HG02884 (cell line): Measurements from ENCODE around the gene PLCG1.
A peak's percentile ranks its signal among the peaks of the same experiment; 100 is the strongest.

ENCODE experiments used
- ATAC-seq: cut with Tn5 transposase; IDR thresholded peaks from one replicate; pipeline ENCODE4 v1.9.1; 2021; ENCODE audit warnings: mild to moderate bottlenecking, moderate library complexity; ENCODE audit not compliant: unreplicated experiment

The PLCG1 gene

GRCh38 chr20:41141153-41141815 lies 3.9 kb downstream of the PLCG1 start:
- ATAC-seq, result no peak

GRCh38 chr20:41142245-41142644 lies 4.9 kb downstream of the PLCG1 start:
- ATAC-seq, result no peak

DNA sequence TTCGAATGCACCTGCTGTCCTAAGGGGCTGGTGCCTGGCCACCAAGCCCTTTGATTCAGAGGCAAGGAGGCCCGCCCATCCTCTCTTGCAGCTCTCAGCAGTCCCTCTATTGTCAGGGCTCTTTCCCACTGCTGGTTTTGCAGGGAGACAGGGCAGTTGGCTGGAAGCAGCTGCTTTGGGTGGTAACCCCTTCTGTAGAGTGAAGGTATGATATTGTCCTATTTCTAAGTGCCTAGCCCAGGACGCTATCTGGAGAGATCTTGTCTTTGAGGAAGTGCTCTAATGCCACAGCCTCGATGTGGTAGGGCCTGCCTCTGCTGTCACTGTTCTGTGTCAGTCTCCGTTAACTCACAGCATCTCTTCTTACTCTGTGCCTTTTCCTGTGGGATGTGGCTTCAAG lies 5.6 kb downstream of the PLCG1 start:
- no peak for ATAC-seq

DNA sequence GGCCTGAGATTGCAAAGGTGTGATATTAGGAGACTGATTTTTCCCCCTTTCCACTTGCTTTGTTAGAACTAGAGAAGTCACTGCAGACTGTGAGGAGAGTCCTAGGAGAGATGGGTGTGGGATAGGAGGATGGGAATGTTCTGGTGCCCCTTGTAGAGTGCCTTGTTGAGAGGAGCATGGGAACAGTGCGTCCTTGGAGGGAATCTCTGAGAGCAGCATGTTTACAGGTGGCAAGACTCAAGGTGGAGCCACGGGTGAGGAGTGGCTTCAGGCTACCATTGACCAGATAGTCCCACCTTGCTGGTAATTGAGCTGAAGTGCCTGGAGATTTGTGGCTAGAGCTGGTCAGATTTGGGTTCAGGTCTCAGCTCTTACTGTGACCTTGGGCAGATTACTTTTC lies 6.0 kb downstream of the PLCG1 start:
- no peak for ATAC-seq

DNA sequence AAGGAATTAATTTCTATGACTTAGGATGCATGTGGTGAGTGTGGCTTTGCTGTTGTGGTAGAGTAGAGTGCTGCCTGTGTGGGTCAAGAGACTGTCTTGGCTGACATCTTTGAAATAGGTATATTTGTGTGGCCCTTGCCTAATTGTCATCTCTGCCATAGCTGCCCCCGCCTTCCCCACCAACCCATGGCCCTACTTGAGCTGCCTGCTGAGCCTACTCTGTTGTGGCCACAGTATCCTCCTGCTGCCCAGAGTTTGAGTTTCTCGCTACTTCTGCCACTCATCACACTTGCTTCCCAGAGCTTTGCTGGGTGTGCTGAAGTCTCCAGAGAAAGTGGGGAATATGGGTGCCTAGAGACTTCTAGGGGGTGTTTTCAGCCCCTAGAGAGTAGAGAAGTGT lies 8.0 kb downstream of the PLCG1 start:
- no peak for ATAC-seq

DNA sequence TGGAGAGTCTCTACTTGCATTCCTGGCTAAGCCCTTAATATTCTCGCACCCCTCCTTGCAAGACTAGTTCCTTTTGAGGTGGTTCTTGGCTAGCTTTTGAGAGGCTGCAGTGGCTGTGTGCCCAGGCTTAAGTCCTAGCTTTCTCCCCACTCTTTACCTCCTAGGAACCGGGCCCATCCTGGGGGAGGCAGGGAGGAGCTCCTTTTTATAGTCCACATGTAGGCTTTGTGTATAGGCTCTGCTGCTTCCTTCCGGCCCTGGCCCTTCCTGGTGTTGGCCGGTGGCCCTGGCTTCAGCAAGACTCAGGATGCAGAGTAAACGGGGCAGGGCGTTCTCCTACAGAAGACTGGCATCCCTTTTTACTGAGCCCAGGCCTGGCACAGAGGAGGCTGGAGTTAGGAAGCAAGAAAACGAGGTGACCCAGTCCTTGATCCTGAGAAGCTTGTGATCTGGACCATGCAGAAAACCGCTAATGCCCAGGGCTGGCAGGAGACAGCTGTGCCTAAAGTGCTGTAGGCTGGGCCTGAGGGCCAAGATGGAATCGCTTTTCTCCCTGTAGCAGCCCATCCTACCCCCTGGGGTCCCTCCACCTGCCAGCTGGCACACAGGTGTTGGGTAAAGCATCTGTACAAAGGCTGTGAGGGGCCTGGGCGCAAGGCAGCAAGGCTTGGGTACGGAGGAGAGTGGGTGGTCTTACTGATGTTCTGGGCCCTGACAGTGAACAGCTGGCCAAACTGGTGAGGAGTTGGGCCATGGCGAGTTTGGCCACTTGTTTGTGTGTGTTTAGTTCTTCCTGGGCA lies 8.7 kb downstream of the PLCG1 start:
- no peak for ATAC-seq

GRCh38 chr20:41147767-41148191 lies 10.4 kb downstream of the PLCG1 start:
- ATAC-seq, result no peak

DNA sequence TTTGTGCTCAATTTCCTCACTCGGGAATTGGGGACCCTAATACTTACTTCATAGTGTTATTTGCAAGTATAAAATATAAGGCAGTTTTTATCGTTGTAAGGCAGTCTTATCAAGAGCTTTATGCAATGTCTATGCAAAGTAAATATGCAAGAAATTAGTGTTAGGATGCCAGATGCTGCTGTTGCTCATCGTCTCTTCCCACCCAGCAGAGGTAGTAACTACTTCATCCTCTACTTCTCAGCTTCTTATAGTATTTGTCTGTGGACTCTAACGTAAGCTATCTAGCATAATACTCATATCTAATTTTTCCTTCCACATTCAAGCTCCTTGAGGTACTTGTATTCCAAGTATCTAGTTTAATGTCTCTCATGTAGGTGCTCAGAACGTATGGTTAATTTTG lies 11.6 kb downstream of the PLCG1 start:
- no peak for ATAC-seq

DNA sequence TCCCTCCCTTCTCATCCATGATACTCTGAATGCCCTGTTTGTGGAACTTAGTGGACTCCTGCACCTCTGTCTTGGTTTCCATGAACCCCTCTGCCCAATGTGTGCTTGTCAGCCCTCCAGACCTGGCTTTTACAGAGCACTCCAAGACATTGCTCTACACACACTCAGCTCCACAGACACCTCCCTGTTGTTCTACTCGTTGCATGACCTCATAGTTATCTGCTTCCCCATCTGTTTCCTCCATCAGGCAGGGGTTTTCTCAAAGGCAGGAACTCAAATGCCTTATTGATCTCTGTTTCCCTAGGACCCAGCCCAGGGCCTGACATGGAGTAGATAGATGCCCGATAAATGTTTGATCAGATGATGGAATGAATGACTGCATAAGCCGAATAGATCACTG lies 13.3 kb downstream of the PLCG1 start:
- peak; percentile 58 for ATAC-seq

DNA sequence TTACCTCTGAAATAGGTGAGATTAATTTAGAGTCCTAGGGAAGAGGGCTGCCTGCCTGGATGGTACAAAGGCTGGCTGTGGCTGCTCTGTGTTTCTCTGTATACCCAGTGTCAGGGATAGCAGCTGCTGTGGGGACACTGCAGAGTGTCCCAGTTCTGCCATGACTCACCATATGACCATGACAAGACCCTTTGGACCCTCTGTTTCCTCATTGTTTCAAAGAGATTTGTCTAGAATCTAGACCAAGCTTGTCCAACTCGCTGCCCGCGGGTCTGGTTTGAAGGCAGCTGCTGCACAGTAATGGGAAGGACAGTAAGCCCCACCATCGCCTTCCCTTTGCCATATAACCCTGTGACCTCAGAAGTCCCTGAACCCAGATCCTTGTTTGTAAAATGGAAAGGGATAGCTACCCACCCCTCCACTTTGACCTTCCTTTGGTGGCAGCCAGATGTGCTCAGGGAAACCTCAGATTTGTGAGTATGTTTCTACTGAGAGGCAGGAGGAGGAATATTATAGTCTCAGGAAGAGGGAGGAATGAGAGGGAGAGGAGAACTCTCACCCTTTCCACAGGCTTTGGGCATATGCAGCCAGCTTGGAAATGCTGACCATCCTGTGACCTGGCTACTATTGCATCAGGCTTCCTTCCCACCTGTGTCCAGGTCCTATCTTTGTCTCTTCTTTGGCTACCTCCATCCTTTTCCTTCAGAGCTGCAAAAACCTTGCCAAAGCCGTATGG lies 14.0 kb downstream of the PLCG1 start:
- ATAC-seq, result no peak

DNA sequence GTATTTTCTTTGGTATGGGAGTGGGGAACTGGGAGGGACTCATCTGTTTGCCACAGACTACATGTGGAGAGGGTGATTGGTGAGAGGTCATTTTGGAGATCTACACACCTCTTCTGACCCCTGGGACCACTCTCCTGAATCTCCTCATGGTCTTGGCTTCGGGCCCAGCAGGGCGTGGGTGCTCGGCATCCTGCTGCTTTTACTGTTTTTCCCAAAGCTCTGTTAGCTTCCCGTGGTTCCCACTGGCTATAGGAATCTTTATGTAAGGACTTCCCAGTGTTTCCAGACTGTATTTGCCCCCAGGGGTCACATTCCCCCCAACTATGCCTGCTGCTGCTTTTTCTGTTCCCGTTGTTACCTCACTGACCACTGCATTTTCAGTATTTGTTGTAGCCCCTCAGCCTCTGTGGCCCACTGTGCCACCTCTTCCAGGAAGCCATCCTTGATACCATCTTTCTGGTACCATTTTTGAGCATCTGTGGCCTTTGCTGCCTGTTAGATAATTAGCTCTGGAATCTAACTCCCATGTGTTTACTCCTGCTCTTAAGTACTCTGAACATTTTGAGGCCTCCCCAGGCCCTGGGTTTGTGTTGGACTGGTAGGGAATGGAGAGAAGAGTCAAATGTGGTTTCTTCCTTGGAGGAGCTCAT lies 14.9 kb downstream of the PLCG1 start:
- ATAC-seq, result no peak

GRCh38 chr20:41154436-41155176 lies 17.3 kb downstream of the PLCG1 start:
- ATAC-seq, result no peak

DNA sequence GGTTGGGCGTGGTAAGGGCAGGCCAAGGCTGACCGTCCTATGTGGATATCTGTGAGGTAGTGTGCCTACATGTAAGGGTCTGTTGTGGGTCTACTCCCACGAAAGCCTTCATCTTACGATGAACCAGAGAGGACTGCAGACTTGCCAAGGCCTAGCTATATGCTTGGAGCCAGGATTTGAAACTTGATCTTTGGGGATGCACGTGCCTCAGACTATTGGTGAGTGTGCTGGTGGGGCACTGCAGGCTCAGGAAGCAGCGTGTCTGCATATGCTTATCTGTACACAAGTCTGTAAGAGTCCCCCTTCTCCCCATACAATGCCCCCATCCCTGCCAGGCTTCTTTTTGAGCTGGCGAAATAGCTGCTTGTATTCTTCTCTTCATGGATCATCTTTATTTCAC lies 17.9 kb downstream of the PLCG1 start:
- ATAC-seq, result no peak

DNA sequence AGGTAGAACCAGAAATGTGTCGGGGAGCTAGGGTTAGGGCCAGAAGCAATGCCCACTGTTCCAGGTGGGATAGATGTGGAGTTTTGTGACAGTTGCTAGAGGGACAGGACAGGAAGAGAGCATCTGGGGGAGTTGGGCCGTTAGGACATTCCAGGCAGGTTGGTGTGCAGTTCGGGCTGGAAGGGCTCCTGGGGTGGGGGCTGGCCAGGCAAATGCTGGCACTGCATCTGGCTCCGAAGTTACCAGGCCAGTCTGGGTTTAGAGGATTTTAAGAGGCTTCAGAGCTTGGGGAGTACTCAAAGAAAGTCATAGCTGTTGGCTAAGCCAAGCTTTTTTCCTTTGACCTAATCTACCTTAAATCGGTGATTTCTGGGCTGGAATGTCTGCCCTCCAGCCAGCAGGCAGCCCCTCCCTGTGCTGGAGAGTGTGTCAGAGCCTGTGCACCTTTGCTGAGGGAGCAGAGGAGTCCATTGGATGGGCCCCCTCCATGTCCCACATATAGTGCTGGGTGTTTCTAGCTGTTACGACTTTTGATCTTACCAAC lies 20.8 kb downstream of the PLCG1 start:
- ATAC-seq, result no peak

DNA sequence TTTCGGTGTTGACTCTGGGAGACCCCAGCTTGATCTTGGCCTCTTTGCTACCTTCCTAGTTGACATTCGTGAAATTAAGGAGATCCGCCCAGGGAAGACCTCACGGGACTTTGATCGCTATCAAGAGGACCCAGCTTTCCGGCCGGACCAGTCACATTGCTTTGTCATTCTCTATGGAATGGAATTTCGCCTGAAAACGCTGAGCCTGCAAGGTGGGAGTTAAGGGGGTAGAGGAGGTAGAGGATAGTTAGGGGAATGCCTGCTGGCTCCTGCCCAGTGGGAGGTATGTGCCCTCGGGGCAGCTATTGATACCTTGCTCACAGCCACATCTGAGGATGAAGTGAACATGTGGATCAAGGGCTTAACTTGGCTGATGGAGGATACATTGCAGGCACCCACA lies 22.2 kb downstream of the PLCG1 start:
- ATAC-seq, result no peak

DNA sequence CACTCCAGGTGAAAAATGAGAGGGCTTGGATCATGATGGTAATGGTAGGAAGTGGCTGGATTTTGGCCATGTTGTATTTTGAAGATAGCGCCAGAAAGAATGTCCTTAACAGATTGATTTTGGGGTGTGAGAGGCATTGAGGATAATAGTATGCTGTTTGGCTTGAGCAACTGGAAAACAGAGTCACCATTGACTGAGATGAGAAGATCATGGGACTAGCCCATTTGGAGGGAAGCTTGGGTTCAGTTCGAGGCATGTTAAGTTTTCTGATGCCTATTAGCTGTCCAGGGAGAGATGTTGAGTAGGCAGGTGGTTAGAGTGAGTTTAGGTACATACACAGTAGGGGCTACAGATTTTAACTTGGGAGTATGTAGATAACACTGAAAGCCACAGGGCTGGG lies 23.3 kb downstream of the PLCG1 start:
- ATAC-seq, result no peak

DNA sequence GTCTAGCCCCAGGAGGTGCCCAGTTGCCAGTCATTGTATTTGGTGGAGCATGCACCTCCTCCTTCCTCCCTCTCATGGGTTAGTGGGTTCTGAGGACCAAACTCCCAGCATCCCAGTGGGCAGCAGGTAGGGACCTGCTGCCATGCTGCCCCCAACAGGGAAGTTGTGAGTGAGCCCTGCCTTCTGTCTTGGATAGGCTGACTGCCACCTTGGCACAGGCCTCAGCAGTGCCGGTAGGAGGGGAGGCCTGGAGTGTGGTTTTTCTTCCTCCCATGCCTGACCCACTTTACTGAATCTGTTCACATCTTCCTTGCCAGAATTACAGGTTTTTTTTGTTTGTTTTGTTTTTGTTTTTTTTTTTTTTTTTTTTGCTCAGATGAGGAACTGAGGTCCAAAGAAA lies 24.5 kb downstream of the PLCG1 start:
- ATAC-seq, result no peak

- ATAC-seq, result no peak
Observed at GRCh38 chr20:41162396-41162795, 25.1 kb downstream of the PLCG1 start.

DNA sequence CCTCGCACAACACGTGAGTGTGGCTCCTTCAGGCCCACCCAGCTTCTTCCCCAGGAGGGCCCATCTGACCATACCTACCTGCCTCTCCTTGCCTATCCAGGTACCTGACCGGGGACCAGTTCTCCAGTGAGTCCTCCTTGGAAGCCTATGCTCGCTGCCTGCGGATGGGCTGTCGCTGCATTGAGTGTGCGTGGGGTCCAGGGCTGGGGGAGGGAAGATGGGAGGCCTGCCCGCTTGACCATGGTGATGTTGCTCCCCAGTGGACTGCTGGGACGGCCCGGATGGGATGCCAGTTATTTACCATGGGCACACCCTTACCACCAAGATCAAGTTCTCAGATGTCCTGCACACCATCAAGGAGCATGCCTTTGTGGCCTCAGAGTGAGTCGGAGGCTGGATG lies 26.5 kb downstream of the PLCG1 start:
- no peak for ATAC-seq
